Upper lobe of right lung (tissue), 1 donor: ENCODE results near the gene SMARCA2. TPM values are rescaled to one million over a fixed set of nuclear protein-coding genes. Genes with fewer than 3 reads are reported as not detected.

Experiments
- ATAC-seq: fragments of 200-7000 bp; cut with Tn5 transposase; one replicate; pipeline ENCODE4 v1.9.1; 2020; ENCODE audit warnings: mild to moderate bottlenecking, moderate library complexity
- DNase-seq: peaks from one replicate; pipeline ENCODE4 v3.0.0-alpha.2; 2020
- H3K27ac ChIP-seq: fragments of 200-600 bp; one replicate; pipeline ENCODE4 v1.8.0; 2022
- H3K27me3 ChIP-seq: fragments of 200-600 bp; one replicate; pipeline ENCODE4 v1.8.0; 2022; ENCODE audit warnings: mild to moderate bottlenecking
- H3K36me3 ChIP-seq: fragments of 200-600 bp; one replicate; pipeline ENCODE4 v1.8.0; 2022
- H3K4me1 ChIP-seq: fragments of 200-600 bp; one replicate; pipeline ENCODE4 v1.8.0; 2022
- H3K4me3 ChIP-seq: fragments of 200-600 bp; one replicate; pipeline ENCODE4 v1.8.0; 2022; ENCODE audit warnings: mild to moderate bottlenecking
- H3K9me3 ChIP-seq: fragments of 200-600 bp; one replicate; pipeline ENCODE4 v1.8.0; 2022
- CTCF ChIP-seq: fragments of 200-600 bp; IDR thresholded peaks from one replicate; pipeline ENCODE4 v1.8.0; 2022; ENCODE audit warnings: antibody characterized with exemption
- intact Hi-C: fragments of 100-400 bp; cut with DNase I; formaldehyde crosslinking; loops from one replicate; pipeline ENCODE4 v1.11.0; 2022
- total RNA-seq: library from RNA; stranded (reverse); fragmentation: NEBNext Ultra II Directional; extraction: Animal tissue kit (Norgen Biotek cat#: 25700); gene quantifications from one replicate; pipeline ENCODE4 v1.2.1, GENCODE V29; 2021
- donor health status: DM: no; HTN: yes; CAD: no; lungs with severe emphysema.

Gene SMARCA2
- total RNA-seq, 1 donor from 2014 or later = 147 TPM

- intact Hi-C loops = no loop called here
- Histone ChIP-seq H3K4me3 (no peak overlapping the region), H3K9me3 (no peaks in the 10 kb centered on the region), H3K27me3 (no peaks in the 10 kb centered on the region), H3K4me1 (no peaks in the 10 kb centered on the region), H3K27ac (no peak overlapping the region), H3K36me3 (no peaks in the 10 kb centered on the region)
- no peak for TF ChIP-seq CTCF
- no peak for ATAC-seq
- no peak for DNase-seq
Measured at GRCh38 chr9:1989500-1989899, 25.6 kb upstream of the SMARCA2 start.

GRCh38 chr9:1994180-1994579, 21.0 kb upstream of the SMARCA2 start:
- no peaks in the 10 kb centered on the region for H3K9me3 ChIP-seq
- no peak overlapping the region for H3K27ac ChIP-seq
- H3K36me3 ChIP-seq = no peaks in the 10 kb centered on the region
- H3K27me3 ChIP-seq = no peaks in the 10 kb centered on the region
- ATAC-seq (no peak), DNase-seq (no peak)
- TF ChIP-seq CTCF = no peak
- intact Hi-C loops = no loop called here
- H3K4me1 ChIP-seq = no peaks in the 10 kb centered on the region
- H3K4me3 ChIP-seq = no peak overlapping the region

- no peak overlapping the region for H3K27ac ChIP-seq
- H3K27me3 ChIP-seq = no peaks in the 10 kb centered on the region
- no peak for ATAC-seq
- no peaks in the 10 kb centered on the region for H3K9me3 ChIP-seq
- intact Hi-C loops = no loop called here
- no peak for TF ChIP-seq CTCF
- no peak overlapping the region for H3K4me3 ChIP-seq
- DNase-seq = no peak
- no peaks in the 10 kb centered on the region for H3K36me3 ChIP-seq
- no peaks in the 10 kb centered on the region for H3K4me1 ChIP-seq
Measured at GRCh38 chr9:1995084-1995483, 20.1 kb upstream of the SMARCA2 start.

GRCh38 chr9:1996156-1996555, 19.0 kb upstream of the SMARCA2 start:
- H3K27me3 ChIP-seq = no peaks in the 10 kb centered on the region
- H3K36me3 ChIP-seq = no peaks in the 10 kb centered on the region
- H3K9me3 ChIP-seq = no peaks in the 10 kb centered on the region
- no peak for ATAC-seq
- no peak overlapping the region for H3K27ac ChIP-seq
- no peak for TF ChIP-seq CTCF
- intact Hi-C loops = no loop called here
- H3K4me1 ChIP-seq = no peaks in the 10 kb centered on the region
- H3K4me3 ChIP-seq = no peak overlapping the region
- no peak for DNase-seq

- Histone ChIP-seq H3K4me1 (no peaks in the 10 kb centered on the region), H3K27me3 (no peaks in the 10 kb centered on the region), H3K4me3 (no peak overlapping the region), H3K27ac (no peak overlapping the region), H3K36me3 (no peaks in the 10 kb centered on the region), H3K9me3 (no peaks in the 10 kb centered on the region)
- intact Hi-C loops = no loop called here
- no peak for TF ChIP-seq CTCF
- no peak for DNase-seq
- no peak for ATAC-seq
Measured at GRCh38 chr9:1997646-1998045, 17.5 kb upstream of the SMARCA2 start.

- TF ChIP-seq CTCF = no peak
- ATAC-seq (no peak), DNase-seq (no peak)
- no peaks in the 10 kb centered on the region for H3K9me3 ChIP-seq
- no peak overlapping the region for H3K4me3 ChIP-seq
- no peak overlapping the region for H3K27ac ChIP-seq
- no peaks in the 10 kb centered on the region for H3K27me3 ChIP-seq
- no peaks in the 10 kb centered on the region for H3K4me1 ChIP-seq
- H3K36me3 ChIP-seq = no peaks in the 10 kb centered on the region
- intact Hi-C loops = no loop called here
Measured at GRCh38 chr9:1998111-1998510, 17.0 kb upstream of the SMARCA2 start.
